RWPE2 (cell line): Measurements from ENCODE around the gene LRRC47.

Source experiments
- ATAC-seq: fragments of 200-7000 bp; cut with Tn5 transposase; 3 replicates; pipeline ENCODE4 v1.9.1; 2021; ENCODE audit warnings: low read depth
- DNase-seq: peaks from one replicate; pipeline ENCODE4 v3.0.0-alpha.2; 2020; ENCODE audit warnings: low spot score
- H3K27ac ChIP-seq: fragments of 450-650 bp; 2 replicates; pipeline ENCODE4 v1.5.1; 2017; ENCODE audit warnings: mild to moderate bottlenecking; ENCODE audit not compliant: poor library complexity, severe bottlenecking
- H3K27me3 ChIP-seq: fragments of 250-450 bp; sonication (Bioruptor Pico); 2 replicates; pipeline ENCODE4 v1.5.1; 2021; ENCODE audit warnings: mild to moderate bottlenecking, moderate library complexity; ENCODE audit not compliant: insufficient read depth, poor library complexity, severe bottlenecking
- H3K36me3 ChIP-seq: fragments of 250-450 bp; sonication (Bioruptor Pico); 2 replicates; pipeline ENCODE4 v1.5.1; 2020; ENCODE audit warnings: low read depth, mild to moderate bottlenecking, moderate library complexity
- H3K4me1 ChIP-seq: fragments of 250-450 bp; sonication (Bioruptor Pico); 2 replicates; pipeline ENCODE4 v1.5.1; 2021; ENCODE audit warnings: mild to moderate bottlenecking, moderate library complexity; ENCODE audit not compliant: insufficient read depth, poor library complexity, severe bottlenecking
- H3K4me3 ChIP-seq: fragments of 250-450 bp; sonication (Bioruptor Pico); 2 replicates; pipeline ENCODE4 v1.5.1; 2021; ENCODE audit warnings: mild to moderate bottlenecking, moderate library complexity; ENCODE audit not compliant: severe bottlenecking
- H3K9me3 ChIP-seq: fragments of 250-450 bp; sonication (Bioruptor Pico); 2 replicates; pipeline ENCODE4 v1.5.1; 2021; ENCODE audit warnings: mild to moderate bottlenecking, moderate library complexity; ENCODE audit not compliant: severe bottlenecking
- TF ChIP-seq, protein P1 (sequence below): fragments of 450-650 bp; IDR thresholded peaks from one replicate; pipeline ENCODE4 v1.5.1; 2017; ENCODE audit warnings: mild to moderate bottlenecking, moderate library complexity; ENCODE audit not compliant: poor library complexity, severe bottlenecking

LRRC47 gene

DNA sequence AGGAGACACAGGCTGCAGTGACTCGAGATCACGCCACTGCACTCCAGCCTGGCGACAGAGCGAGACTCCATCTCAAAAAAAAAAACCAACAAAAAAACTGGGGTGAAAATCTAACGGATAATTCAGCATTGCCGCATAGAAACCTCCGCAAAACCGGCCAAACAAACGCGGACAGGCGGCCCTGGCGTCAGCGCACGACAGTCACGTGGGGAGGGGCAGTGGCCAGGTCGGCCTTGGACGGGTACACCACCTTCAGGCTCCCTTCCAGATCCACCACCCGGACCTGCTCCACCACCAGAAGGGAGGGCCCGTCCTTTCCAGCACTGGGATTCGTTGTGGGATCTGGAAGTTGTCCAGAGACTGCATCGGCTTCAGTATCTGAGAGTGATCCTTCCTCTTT is 15.4 kb downstream of the LRRC47 start:
- no peak overlapping the region for H3K27ac ChIP-seq
- no peaks in the 10 kb centered on the region for H3K4me1 ChIP-seq
- ATAC-seq (no peak), DNase-seq (no peak)
- H3K27me3 ChIP-seq: no peaks in the 10 kb centered on the region
- no peak overlapping the region for H3K4me3 ChIP-seq
- peaks cover 50% of the 10 kb centered on the region for H3K36me3 ChIP-seq
- H3K9me3 ChIP-seq: no peaks in the 10 kb centered on the region
- TF ChIP-seq, protein P1, sequence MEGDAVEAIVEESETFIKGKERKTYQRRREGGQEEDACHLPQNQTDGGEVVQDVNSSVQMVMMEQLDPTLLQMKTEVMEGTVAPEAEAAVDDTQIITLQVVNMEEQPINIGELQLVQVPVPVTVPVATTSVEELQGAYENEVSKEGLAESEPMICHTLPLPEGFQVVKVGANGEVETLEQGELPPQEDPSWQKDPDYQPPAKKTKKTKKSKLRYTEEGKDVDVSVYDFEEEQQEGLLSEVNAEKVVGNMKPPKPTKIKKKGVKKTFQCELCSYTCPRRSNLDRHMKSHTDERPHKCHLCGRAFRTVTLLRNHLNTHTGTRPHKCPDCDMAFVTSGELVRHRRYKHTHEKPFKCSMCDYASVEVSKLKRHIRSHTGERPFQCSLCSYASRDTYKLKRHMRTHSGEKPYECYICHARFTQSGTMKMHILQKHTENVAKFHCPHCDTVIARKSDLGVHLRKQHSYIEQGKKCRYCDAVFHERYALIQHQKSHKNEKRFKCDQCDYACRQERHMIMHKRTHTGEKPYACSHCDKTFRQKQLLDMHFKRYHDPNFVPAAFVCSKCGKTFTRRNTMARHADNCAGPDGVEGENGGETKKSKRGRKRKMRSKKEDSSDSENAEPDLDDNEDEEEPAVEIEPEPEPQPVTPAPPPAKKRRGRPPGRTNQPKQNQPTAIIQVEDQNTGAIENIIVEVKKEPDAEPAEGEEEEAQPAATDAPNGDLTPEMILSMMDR: no peak

DNA sequence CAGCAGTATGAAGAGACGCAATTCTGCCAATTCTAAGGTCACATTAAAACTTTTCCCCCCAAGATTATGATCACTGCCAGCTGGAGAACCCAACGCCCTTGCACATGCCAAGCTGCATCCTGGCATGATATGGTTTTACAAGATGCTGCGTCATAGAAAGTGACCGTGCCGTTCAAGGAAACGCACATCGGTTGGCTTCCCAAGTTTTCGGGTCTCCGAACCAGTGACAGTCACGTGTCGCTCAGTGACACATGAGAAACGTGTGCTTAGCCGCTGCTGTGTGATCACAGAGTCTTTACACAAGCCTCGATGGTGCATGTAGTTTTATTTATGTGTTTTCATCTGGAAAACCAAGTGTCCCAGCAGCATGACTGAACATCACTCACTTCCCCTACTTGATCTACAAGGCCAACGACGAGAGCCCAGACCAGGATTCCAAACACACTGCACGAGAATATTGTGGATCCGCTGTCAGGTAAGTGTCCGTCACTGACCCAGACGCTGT is 16.3 kb downstream of the LRRC47 start:
- Histone ChIP-seq H3K27me3 (no peaks in the 10 kb centered on the region), H3K36me3 (peaks cover 42% of the 10 kb centered on the region), H3K27ac (no peak overlapping the region), H3K4me3 (no peak overlapping the region), H3K4me1 (no peaks in the 10 kb centered on the region), H3K9me3 (no peaks in the 10 kb centered on the region)
- DNase-seq (no peak), ATAC-seq (no peak)
- TF ChIP-seq, protein P1: no peak

DNA sequence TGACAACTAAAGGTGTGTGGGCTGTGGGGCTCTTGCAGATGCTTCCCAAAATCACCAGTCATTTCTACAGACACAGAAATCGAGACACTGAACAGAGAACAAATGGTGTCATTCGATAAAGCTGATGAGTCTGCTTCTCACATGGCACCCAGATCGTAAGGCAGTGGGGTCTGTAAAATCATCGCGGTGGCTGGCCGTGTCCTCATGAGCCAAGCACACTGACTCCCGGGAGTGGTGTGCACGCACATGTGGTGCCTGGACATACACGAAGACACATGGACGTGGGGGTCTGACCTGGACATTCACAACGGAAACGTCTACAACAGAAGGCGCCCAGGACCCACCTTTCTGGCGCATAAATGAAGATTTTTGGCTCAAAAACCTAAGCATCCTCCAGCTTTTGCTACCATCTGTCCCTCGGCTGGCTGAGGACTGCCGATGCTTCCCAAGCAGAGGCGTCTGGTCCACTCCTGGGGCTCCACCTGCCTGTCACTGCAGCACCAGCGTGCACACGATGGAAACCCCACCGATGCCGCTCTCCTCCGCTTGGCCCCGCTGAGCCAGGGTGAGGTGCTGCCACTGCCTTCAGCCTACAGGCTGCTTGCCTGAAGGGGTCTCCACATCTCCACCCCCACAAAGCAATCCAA is 16.9 kb downstream of the LRRC47 start:
- H3K36me3 ChIP-seq: peaks cover 37% of the 10 kb centered on the region

DNA sequence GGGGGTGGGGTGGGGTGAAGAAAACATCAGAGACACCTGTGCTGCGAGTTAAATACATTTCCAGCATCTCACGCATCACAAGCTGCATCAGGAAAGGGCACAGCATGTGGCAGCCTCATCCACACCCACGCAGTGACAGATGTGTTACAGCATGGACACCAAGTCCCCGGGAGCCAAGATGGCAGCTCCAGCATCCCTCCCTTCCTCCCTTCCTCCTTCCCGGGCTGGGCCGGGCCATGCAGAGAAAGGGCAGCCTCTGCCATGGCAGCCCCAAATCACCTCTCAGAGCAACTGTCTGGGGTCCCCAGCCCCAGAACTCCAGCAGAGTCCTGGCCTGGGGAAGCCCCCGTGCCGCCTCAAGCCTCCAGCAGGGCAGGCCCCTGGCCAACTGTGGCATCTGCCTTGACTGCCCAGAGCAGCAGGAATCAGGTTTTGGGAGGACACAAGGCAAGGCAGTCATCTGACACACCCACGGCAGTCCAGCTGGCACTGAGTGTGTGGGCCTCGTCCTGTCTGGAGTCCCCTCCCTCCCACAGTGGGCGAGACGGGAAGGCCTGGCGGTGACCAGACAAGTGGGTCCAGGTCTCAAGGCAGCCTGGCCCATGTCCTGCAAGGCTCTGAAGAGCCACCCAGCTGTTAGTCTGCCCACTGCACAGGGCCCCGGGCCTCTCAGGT is 17.6 kb downstream of the LRRC47 start:
- DNase-seq: no peak
- Histone ChIP-seq H3K9me3 (no peaks in the 10 kb centered on the region), H3K4me3 (no peak overlapping the region), H3K27ac (no peak overlapping the region), H3K36me3 (peaks cover 30% of the 10 kb centered on the region), H3K27me3 (no peaks in the 10 kb centered on the region), H3K4me1 (no peaks in the 10 kb centered on the region)
- no peak for ATAC-seq
- TF ChIP-seq, protein P1: no peak

More for the DNA sequence above, 16.9 kb downstream of the LRRC47 start:
- Histone ChIP-seq H3K27me3 (no peaks in the 10 kb centered on the region), H3K9me3 (no peaks in the 10 kb centered on the region), H3K4me3 (no peak overlapping the region), H3K4me1 (no peaks in the 10 kb centered on the region), H3K27ac (no peak overlapping the region)
- ATAC-seq (no peak), DNase-seq (no peak)
- TF ChIP-seq, protein P1: no peak
